Astrocyte (in vitro differentiated cells and primary cell): Measurements from ENCODE around the gene SMPD3. TPM values are rescaled to one million over a fixed set of nuclear protein-coding genes. Genes with fewer than 3 reads are reported as not detected.

Experiments
- DNase-seq: peaks from one replicate; pipeline ENCODE4 v3.0.0-alpha.2; 2010; ENCODE audit warnings: low read depth
- FAIRE-seq: peaks from 2 replicates; lab custom pipeline; 2011; peaks lifted over from hg19 to GRCh38; lab: Jason Lieb, UNC
- H2AFZ ChIP-seq: 2 replicates; pipeline ENCODE4 v1.6.0; 2012; ENCODE audit warnings: low read depth, low read length, inconsistent platforms
- H3K27ac ChIP-seq: 2 replicates; pipeline ENCODE4 v1.5.1; 2011; ENCODE audit warnings: low read depth, low read length, inconsistent platforms
- H3K27me3 ChIP-seq: 2 replicates; pipeline ENCODE4 v1.6.0; 2011; ENCODE audit warnings: low read length, inconsistent platforms; ENCODE audit not compliant: insufficient read depth
- H3K36me3 ChIP-seq: 2 replicates; pipeline ENCODE4 v1.5.1; 2011; ENCODE audit warnings: low read length, inconsistent platforms; ENCODE audit not compliant: insufficient read depth
- H3K4me1 ChIP-seq: 2 replicates; pipeline ENCODE4 v1.5.1; 2011; ENCODE audit warnings: low read length, inconsistent platforms; ENCODE audit not compliant: insufficient read depth
- H3K4me2 ChIP-seq: 2 replicates; pipeline ENCODE4 v1.6.0; 2012; ENCODE audit warnings: low read length, inconsistent platforms
- H3K4me3 ChIP-seq: 2 replicates; pipeline ENCODE4 v1.5.1; 2011; ENCODE audit warnings: low read depth, mild to moderate bottlenecking, low read length, inconsistent platforms; ENCODE audit not compliant: insufficient read depth
- H3K79me2 ChIP-seq: 2 replicates; pipeline ENCODE4 v1.6.0; 2012; ENCODE audit warnings: mild to moderate bottlenecking, low read length, inconsistent platforms; ENCODE audit not compliant: insufficient read depth
- H3K9ac ChIP-seq: 2 replicates; pipeline ENCODE4 v1.6.0; 2012; ENCODE audit warnings: mild to moderate bottlenecking, low read length, inconsistent platforms
- H3K9me3 ChIP-seq: 2 replicates; pipeline ENCODE4 v1.5.1; 2012; ENCODE audit warnings: low read depth, mild to moderate bottlenecking, low read length, inconsistent platforms; ENCODE audit not compliant: insufficient read depth
- H4K20me1 ChIP-seq: 2 replicates; pipeline ENCODE4 v1.6.0; 2012; ENCODE audit warnings: low read length, inconsistent platforms; ENCODE audit not compliant: insufficient read depth
- H3K27ac Mint-ChIP-seq: one replicate; pipeline ENCODE4 v1.8.0; 2021; ENCODE audit warnings: mild to moderate bottlenecking, mixed read lengths; ENCODE audit not compliant: unreplicated experiment
- H3K27me3 Mint-ChIP-seq: one replicate; pipeline ENCODE4 v1.8.0; 2021; ENCODE audit warnings: low read depth, mixed read lengths; ENCODE audit not compliant: unreplicated experiment
- H3K36me3 Mint-ChIP-seq: one replicate; pipeline ENCODE4 v1.8.0; 2021; ENCODE audit warnings: low read depth, mixed read lengths; ENCODE audit not compliant: unreplicated experiment
- H3K4me1 Mint-ChIP-seq: one replicate; pipeline ENCODE4 v1.8.0; 2021; ENCODE audit warnings: low read depth, mixed read lengths; ENCODE audit not compliant: unreplicated experiment
- H3K4me3 Mint-ChIP-seq: one replicate; pipeline ENCODE4 v1.8.0; 2021; ENCODE audit warnings: mild to moderate bottlenecking, moderate library complexity, mixed read lengths; ENCODE audit not compliant: unreplicated experiment
- H3K9me3 Mint-ChIP-seq: one replicate; pipeline ENCODE4 v1.8.0; 2021; ENCODE audit warnings: mild to moderate bottlenecking, mixed read lengths; ENCODE audit not compliant: unreplicated experiment
- CTCF ChIP-seq: IDR thresholded peaks from 2 replicates; pipeline ENCODE4 v1.5.1; 2011; ENCODE audit warnings: low read depth, mild to moderate bottlenecking, inconsistent platforms, low read length, moderate library complexity; ENCODE audit not compliant: insufficient read depth
- EZH2 ChIP-seq: IDR thresholded peaks from 2 replicates; pipeline ENCODE4 v1.6.1; 2012; ENCODE audit warnings: mild to moderate bottlenecking, low read length, inconsistent platforms; ENCODE audit not compliant: insufficient read depth
- total RNA-seq: library from RNA; stranded (reverse); gene quantifications from 2 replicates; pipeline ENCODE4 v1.2.1, GENCODE V29; 2021

Gene SMPD3
- total RNA-seq, 1 donor from 2014 or later: 0.25 TPM

DNA sequence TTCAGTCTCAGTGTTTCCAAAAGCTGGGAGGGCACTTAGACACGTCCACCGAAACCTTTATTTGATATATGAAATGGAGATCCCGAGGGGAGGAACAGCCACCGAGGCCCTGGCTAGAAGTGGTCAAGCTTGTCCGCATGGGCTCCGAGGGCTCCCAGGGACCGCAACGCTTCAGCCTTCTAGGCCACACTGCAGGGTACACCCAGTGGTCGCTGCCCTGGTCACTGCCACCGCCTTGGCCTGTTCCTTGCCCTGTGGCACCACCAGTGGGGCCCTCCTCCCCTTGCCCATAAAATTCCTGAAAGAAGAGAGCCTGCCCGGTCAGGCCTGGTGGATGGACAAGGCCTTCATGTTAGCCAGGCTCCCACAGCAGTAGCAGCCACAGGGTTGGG lies 43.8 kb upstream of the SMPD3 start:
- no peak overlapping the region for H2AFZ ChIP-seq
- H3K9me3 ChIP-seq: no peaks in the 10 kb centered on the region
- TF ChIP-seq CTCF (no peak), EZH2 (no peak)
- Mint-ChIP-seq H3K27ac (no peak overlapping the region), H3K4me3 (no peak overlapping the region), H3K36me3 (no peaks in the 10 kb centered on the region), H3K4me1 (peaks cover 6% of the 10 kb centered on the region), H3K27me3 (peaks cover 19% of the 10 kb centered on the region), H3K9me3 (peaks cover 3% of the 10 kb centered on the region)
- H4K20me1 ChIP-seq: no peaks in the 10 kb centered on the region
- H3K4me1 ChIP-seq: no peaks in the 10 kb centered on the region
- no peak overlapping the region for H3K4me2 ChIP-seq
- no peaks in the 10 kb centered on the region for H3K36me3 ChIP-seq
- DNase-seq: no peak
- no peak overlapping the region for H3K4me3 ChIP-seq
- FAIRE-seq: no peak
- H3K9ac ChIP-seq: no peak overlapping the region
- H3K27me3 ChIP-seq: peaks cover 8% of the 10 kb centered on the region
- H3K79me2 ChIP-seq: no peaks in the 10 kb centered on the region
- no peak overlapping the region for H3K27ac ChIP-seq

DNA sequence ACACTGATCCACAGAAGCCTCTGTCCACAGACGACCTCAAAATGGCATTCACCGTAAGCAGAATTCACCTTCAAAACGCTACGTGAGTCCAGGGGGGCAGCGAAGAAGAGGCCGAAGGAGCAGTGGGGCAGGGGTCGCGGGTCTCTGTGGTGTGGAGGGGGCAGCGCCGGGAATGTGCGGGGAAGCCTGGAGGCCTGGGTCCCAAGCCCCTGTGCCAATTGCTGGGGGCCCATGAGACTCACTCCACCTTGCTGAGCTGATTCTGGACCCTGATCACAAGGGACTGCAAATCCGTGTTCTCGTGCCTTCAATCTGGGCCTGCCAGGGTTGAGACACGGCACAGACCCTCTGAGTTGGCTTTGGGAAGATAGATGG lies 43.3 kb upstream of the SMPD3 start:
- Mint-ChIP-seq H3K27ac (no peak overlapping the region), H3K27me3 (peaks cover 21% of the 10 kb centered on the region), H3K4me1 (peaks cover 6% of the 10 kb centered on the region), H3K9me3 (peaks cover 3% of the 10 kb centered on the region), H3K36me3 (no peaks in the 10 kb centered on the region), H3K4me3 (no peak overlapping the region)
- Histone ChIP-seq H3K4me1 (no peaks in the 10 kb centered on the region), H3K36me3 (no peaks in the 10 kb centered on the region), H3K9me3 (no peaks in the 10 kb centered on the region), H3K27me3 (peaks cover 5% of the 10 kb centered on the region), H3K4me2 (no peak overlapping the region), H2AFZ (no peak overlapping the region), H4K20me1 (no peaks in the 10 kb centered on the region), H3K27ac (no peak overlapping the region), H3K9ac (no peak overlapping the region), H3K4me3 (no peak overlapping the region), H3K79me2 (no peaks in the 10 kb centered on the region)
- DNase-seq: no peak
- no peak for FAIRE-seq
- no peak for TF ChIP-seq CTCF
- no peak for TF ChIP-seq EZH2

GRCh38 chr16:68490829-68491575 lies 42.7 kb upstream of the SMPD3 start:
- Histone ChIP-seq H3K4me3 (no peak overlapping the region), H3K36me3 (no peaks in the 10 kb centered on the region), H3K27ac (no peak overlapping the region), H3K9me3 (no peaks in the 10 kb centered on the region), H3K9ac (no peak overlapping the region), H2AFZ (no peak overlapping the region), H3K79me2 (no peaks in the 10 kb centered on the region), H3K4me1 (no peaks in the 10 kb centered on the region), H4K20me1 (no peaks in the 10 kb centered on the region), H3K27me3 (peaks cover 2% of the 10 kb centered on the region), H3K4me2 (no peak overlapping the region)
- Mint-ChIP-seq H3K9me3 (peaks cover 3% of the 10 kb centered on the region), H3K4me1 (peaks cover 6% of the 10 kb centered on the region), H3K36me3 (no peaks in the 10 kb centered on the region), H3K27me3 (peaks cover 20% of the 10 kb centered on the region), H3K27ac (peak overlapping the region; percentile 41), H3K4me3 (no peak overlapping the region)
- DNase-seq (peak; percentile 62), FAIRE-seq (no peak)
- TF ChIP-seq EZH2: no peak
- no peak for TF ChIP-seq CTCF
